GM12878 (cell line): ENCODE measurements around the gene LASP1NB.

ENCODE experiments used
- ATF3 ChIP-seq: IDR thresholded peaks from 2 replicates; pipeline ENCODE4 v1.6.1; 2011; ENCODE audit warnings: low read depth, mild to moderate bottlenecking, low read length, moderate library complexity, borderline replicate concordance; ENCODE audit errors: extremely low read depth
- CTCF ChIP-seq, 3 experiments: IDR thresholded peaks in 2 of 3; conservative IDR thresholded peaks in 1 of 3; 2 replicates each; pipeline ENCODE4 v1.5.1; 2011; ENCODE audit warnings: low read depth in 3 of 3, low read length in 3 of 3, mild to moderate bottlenecking in 3 of 3, control low read depth in 2 of 3, moderate library complexity in 2 of 3, inconsistent platforms in 1 of 3, mixed read lengths in 1 of 3; ENCODE audit not compliant: control insufficient read depth in 2 of 3, insufficient read depth in 1 of 3; ENCODE audit errors: extremely low read depth in 1 of 3
- POLR2AphosphoS5 ChIP-seq: IDR thresholded peaks from 2 replicates; pipeline ENCODE4 v1.6.1; 2011; ENCODE audit warnings: mild to moderate bottlenecking, low read length, inconsistent platforms
- SREBF2 ChIP-seq: IDR thresholded peaks from 2 replicates; pipeline ENCODE4 v1.6.1; 2012; ENCODE audit warnings: mild to moderate bottlenecking, low read length
- USF2 ChIP-seq: IDR thresholded peaks from 2 replicates; pipeline ENCODE4 v1.6.1; 2011; ENCODE audit warnings: low read depth, low read length, improper control_type of control experiment, borderline replicate concordance

- TF ChIP-seq CTCF (IDR thresholded peaks at IDR 0.05 in 2 of 3, conservative IDR thresholded peaks at IDR 0.05 in 1 of 3; ENCODE audit: control insufficient read depth in 2 of 3, extremely low read depth in 1 of 3, insufficient read depth in 1 of 3, low read depth in 3 of 3, low read length in 3 of 3) (no peak), USF2 (no peak), ATF3 (no peak), POLR2AphosphoS5 (no peak), SREBF2 (no peak)
Measured at GRCh38 chr17:38915639-38915995, 9.8 kb upstream of the LASP1NB start.
